NCI-H2196 (cell line): Measurements from ENCODE around the gene PTPRO.
A peak's percentile ranks its signal among the peaks of the same experiment; 100 is the strongest.

Experiments
- DNase-seq: peaks from one replicate; lab custom pipeline; 2025; ENCODE audit not compliant: unreplicated experiment; lab: John Stamatoyannopoulos, UW

Gene PTPRO

DNA sequence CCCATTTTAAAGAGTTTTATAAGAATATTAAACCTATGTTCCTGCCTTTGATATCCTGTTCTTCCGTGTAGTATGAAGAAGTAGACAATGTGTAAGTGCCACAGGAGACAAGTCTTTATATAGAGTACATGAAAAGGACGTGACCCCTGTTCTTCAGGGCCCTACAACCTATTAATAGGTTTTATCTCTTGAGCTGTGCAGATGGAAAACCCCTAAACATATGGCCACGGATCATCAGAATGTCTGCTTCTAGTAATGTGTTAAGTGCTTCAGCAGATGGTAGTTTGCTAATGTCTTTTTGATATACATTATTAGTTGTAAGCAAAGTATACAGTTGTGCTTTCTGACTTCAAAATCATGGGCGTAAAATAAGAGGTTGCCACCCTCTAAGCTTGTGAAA lies 228.5 kb downstream of the PTPRO start:
- no peak for DNase-seq

DNA sequence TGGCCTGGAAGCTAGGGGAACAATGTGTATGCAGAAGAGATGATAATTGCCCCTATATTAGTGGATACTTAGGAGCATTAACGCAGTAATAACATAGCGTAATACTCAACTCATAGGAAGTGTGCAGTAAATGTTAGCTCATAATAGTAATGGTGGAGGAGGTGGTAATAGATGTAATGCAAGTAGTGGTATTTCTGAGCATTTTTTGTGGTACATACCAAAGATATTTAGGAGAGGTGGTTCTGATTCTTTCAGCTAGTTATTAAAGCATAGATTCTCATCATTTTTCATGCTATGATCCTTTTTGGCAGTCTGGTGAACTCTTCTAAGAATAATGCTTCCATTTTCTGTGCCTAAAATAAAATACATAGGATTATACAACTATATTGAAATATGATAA lies 233.1 kb downstream of the PTPRO start:
- no peak for DNase-seq

GRCh38 chr12:15556411-15557102 lies 234.2 kb downstream of the PTPRO start:
- DNase-seq, result no peak

- no peak for DNase-seq
These were observed 236.7 kb downstream of the PTPRO start for GRCh38 chr12:15558915-15559528.

GRCh38 chr12:15561396-15561795 lies 239.1 kb downstream of the PTPRO start:
- no peak for DNase-seq

GRCh38 chr12:15562263-15562662 lies 240.0 kb downstream of the PTPRO start:
- DNase-seq, result no peak

DNA sequence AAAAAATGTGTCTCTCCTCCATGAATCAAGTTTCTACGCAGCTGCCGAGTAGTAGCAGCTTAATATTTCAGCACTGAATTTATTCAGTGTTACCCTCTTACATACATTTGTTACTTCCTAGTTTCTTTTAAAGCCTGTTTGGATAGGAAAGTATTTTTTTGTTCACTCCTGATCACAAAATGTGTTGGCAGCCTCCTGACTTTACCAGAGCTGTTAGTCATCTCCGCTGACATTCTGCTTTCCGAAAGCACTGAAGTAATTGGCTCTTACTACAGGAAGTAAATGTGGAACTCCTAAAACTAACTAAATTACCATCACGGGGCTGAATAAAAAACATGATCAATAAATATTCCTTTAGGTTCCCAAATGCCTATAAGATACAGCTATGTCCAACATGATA lies 241.4 kb downstream of the PTPRO start:
- no peak for DNase-seq

GRCh38 chr12:15574353-15574752 lies 252.0 kb downstream of the PTPRO start:
- DNase-seq, result no peak

DNA sequence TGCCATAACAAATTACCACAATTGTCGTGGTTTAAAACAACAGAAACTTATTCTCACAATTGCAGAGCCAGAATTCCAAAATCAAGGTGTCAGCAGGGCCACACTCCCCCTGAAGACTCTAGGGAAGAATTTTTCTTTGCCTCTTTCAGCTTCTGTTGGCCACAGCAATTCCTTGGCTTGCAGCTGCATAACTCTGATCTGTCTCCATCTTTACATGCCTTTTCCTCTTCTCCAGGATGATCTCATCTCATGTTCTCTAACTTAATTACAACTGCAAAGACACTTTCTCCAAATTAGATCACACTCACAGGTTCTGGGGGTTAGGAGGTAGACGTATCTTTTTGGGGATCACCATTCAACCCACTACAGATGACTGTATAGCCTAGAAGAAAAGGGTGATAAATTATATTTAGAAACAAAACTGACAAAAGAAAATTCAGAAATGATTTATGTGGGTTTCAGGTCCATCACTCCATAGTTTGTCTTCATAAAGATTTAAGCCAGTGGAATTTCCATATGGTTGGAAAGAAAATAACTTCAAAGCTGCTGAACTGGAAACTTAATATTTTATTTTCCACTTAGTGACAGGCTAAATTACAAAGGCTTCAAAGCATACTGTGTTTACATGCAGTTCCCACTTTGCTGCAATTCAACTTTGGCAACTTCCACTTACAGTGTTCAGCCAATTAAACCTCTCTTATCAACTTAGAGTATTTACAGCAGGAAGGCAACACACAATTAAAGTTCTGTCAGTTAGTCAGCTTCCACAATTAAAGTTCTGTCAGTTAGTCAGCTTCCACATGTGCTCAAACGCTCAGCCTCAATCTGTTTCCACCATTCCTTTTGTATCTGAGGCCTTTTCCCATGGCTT lies 253.6 kb downstream of the PTPRO start:
- DNase-seq, result no peak

GRCh38 chr12:15580431-15580830 lies 258.1 kb downstream of the PTPRO start:
- DNase-seq, result no peak

DNA sequence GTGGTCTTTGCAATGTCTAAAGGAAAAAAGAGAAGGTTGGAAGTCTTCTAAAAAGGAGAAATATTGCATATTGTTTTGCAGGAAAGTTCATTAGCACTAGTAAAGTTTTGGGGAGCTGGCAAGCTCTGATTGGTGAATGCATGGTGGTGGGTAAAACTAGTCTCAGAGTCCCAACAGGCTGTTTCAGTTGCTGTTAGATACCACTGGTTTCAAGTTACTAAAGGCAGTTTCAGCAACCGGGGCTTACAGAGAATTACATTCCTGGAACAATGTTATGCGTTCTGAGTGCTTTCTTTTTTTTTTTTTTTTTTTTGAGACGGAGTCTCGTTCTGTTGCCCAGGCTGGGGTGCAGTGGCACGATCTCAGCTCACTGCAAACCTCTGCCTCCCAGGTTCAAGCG lies 258.7 kb downstream of the PTPRO start:
- DNase-seq, result no peak

GRCh38 chr12:15583804-15584203 lies 261.5 kb downstream of the PTPRO start:
- DNase-seq, result no peak

GRCh38 chr12:15584366-15585041 lies 262.2 kb downstream of the PTPRO start:
- DNase-seq, result no peak

DNA sequence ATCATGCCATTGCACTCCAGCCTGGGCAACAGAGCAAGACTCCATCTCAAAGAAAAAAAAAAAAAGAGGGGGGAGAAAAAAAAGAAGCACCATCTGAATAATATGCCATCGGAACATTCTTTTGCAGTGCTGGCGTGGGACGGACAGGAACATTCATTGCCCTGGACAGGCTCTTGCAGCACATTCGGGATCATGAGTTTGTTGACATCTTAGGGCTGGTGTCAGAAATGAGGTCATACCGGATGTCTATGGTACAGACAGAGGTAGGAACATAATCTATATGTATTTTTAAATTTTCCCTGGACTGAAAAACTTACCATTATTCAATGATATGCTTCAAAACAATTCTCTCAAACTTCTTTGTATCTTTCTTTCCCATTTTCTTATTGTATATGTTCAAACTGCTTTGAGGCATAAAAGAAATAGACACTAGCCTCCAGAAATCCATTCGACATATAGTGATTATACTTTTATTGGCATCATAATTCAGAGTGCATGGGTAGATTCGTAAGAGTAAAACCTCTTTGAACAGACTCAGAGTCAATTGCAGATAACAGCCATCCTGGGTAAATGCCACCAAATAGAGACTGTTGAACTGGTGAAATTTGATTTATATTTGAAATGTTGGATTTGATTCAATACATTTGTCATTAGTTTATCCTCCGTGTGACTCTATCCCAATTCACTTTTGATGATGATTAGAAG lies 267.2 kb downstream of the PTPRO start:
- no peak for DNase-seq

- peak; percentile 26 for DNase-seq
These were observed 268.0 kb downstream of the PTPRO start for GRCh38 chr12:15590180-15590826.

- DNase-seq, result no peak
These were observed 269.5 kb downstream of the PTPRO start for GRCh38 chr12:15591811-15592210.

DNA sequence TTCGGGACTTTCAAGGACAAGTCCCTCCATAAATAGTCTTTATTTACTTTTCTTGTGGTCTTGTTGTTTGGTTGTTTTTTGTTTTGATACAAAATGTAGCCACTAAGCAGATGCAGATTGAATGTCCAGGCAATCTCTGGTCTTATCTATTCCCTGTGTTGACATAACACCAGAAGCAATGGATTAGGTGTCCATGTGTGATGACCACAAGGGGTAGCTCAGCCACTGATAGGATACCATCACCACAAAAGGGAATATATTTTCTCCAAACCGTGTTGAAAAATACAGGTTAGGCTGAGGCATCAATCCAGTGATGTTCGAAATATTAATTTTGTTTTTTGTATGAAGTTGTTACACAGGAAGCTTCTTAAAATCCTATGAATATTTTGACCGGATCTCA lies 270.6 kb downstream of the PTPRO start:
- DNase-seq, result no peak

DNA sequence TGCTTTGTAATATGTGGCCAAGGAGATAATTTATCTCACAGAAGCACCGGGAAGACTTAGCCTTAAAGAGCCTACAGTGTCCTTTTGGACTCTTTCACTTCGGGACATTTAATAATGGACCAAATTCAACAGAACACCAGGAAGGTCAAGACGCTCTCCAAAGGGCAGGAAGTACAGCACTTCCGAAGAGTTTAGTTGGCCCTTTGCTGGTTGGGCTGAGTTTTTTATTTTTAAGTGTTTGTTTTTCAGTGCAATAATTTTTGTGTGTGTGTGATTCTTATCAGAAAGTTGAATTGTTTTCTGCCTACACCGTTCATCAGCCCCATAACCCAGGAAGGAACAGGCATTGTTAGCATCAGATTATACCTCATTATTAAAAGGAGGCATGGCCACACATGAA lies 273.9 kb downstream of the PTPRO start:
- DNase-seq, result no peak

DNA sequence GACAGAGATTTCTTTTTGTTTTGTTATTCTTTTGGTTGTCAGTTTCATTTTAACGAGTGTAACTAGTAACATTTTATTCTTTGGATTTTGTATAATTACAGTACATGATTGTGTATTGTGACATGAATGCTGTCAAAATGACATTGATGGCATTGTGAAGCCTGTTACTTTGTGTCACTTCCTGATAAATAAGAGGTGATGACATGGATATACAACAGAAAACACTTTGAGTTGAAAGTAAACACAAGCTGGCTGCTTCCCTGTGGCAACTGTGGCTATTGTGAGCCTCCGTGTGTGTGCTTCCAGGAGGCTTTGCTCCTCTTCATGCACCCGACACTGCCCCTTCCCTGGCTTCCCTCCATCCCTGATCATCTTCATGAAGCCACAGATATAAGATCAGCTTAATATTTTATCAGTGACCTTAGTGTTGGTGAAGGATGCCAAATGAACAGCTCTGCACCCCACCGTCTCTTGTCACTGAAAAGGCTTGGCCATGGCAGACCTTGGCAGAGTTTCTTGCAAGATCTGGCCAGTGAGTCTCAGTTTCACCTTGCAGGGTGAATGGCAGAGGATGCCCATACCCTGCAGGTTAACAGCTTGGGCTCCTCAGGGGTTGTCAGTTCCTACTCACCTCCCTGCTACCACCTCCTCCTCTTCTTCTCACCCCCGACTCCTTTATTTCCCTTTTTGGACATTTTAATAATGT lies 275.0 kb downstream of the PTPRO start:
- no peak for DNase-seq
